ENCODE results near the gene HBS1L.

GRCh38 chr6:135043364-135043763, 11.3 kb downstream of the HBS1L start:
- TF ChIP-seq, protein P1, sequence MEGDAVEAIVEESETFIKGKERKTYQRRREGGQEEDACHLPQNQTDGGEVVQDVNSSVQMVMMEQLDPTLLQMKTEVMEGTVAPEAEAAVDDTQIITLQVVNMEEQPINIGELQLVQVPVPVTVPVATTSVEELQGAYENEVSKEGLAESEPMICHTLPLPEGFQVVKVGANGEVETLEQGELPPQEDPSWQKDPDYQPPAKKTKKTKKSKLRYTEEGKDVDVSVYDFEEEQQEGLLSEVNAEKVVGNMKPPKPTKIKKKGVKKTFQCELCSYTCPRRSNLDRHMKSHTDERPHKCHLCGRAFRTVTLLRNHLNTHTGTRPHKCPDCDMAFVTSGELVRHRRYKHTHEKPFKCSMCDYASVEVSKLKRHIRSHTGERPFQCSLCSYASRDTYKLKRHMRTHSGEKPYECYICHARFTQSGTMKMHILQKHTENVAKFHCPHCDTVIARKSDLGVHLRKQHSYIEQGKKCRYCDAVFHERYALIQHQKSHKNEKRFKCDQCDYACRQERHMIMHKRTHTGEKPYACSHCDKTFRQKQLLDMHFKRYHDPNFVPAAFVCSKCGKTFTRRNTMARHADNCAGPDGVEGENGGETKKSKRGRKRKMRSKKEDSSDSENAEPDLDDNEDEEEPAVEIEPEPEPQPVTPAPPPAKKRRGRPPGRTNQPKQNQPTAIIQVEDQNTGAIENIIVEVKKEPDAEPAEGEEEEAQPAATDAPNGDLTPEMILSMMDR (IDR thresholded peaks at IDR 0.05) = no peak
- TF ChIP-seq POLR2A (IDR thresholded peaks at IDR 0.05) = no peak
